ENCODE data around the gene CD2AP.

GRCh38 chr6:47536816-47537401 lies 59.3 kb downstream of the CD2AP start:
- TF ChIP-seq POLR2A (IDR thresholded peaks at IDR 0.05; ENCODE audit: low read depth, low read length) (no peak), POLR2AphosphoS5 (IDR thresholded peaks at IDR 0.05; ENCODE audit: low read depth, low read length) (no peak)

All from GM12892 (cell line).